Measurements from ENCODE around the gene ST3GAL6. TPM values are rescaled to one million over a fixed set of nuclear protein-coding genes. Genes with fewer than 3 reads are reported as not detected.

Gene ST3GAL6
- 1 to 10 TPM; 3.9 to 5.3 (median 4.4) TPM for total RNA-seq

GRCh38 chr3:98763076-98763475 lies at the start of gene ST3GAL6:
ST3GAL6 (plus strand) TSS chr3:98763340; CDS start chr3:98768441, 5,101 bp downstream.
- DNase-seq, result peak; percentile 1
- Histone ChIP-seq H3K9me3 (no peaks in the 10 kb centered on the region), H3K27ac (peak within 1 kb of the TSS in 2 of 4 donors; percentile 33 to 68), H3K4me3 (peak within 1 kb of the TSS in 1 of 4 donors; percentile 31), H3K36me3 (no peaks in the 10 kb centered on the region), H3K27me3 (no peaks in the 10 kb centered on the region), H3K4me1 (peaks cover 0 to 26% (median 0%) of the 10 kb centered on the region in 3 donors)
- TF ChIP-seq CTCF (IDR thresholded peaks at IDR 0.05), result no peak
- no peak for TF ChIP-seq POLR2A (IDR thresholded peaks at IDR 0.05)
- intact Hi-C loops (cut with DNase I), result no loop called here
- 33 to 63% methylated on average over 1 of the region's 1 CpG for WGBS, 2 donors

- Histone ChIP-seq H3K4me3 (no peak overlapping the region), H3K27ac (no peak overlapping the region), H3K27me3 (no peaks in the 10 kb centered on the region), H3K9me3 (no peaks in the 10 kb centered on the region), H3K36me3 (no peaks in the 10 kb centered on the region), H3K4me1 (no peaks in the 10 kb centered on the region)
- TF ChIP-seq POLR2A (IDR thresholded peaks at IDR 0.05), result no peak
- TF ChIP-seq CTCF (IDR thresholded peaks at IDR 0.05), result no peak
- intact Hi-C loops (cut with DNase I), result no loop called here
- DNase-seq, result no peak
- WGBS, 2 donors, result 55 to 77% methylated on average over 3 of the region's 3 CpGs
These were observed 49.2 kb upstream of the ST3GAL6 start for GRCh38 chr3:98713984-98714383.

- Histone ChIP-seq H3K27ac (no peak overlapping the region), H3K36me3 (no peaks in the 10 kb centered on the region), H3K4me3 (no peak overlapping the region), H3K27me3 (no peaks in the 10 kb centered on the region), H3K4me1 (no peaks in the 10 kb centered on the region), H3K9me3 (no peaks in the 10 kb centered on the region)
- WGBS, 2 donors, result 50 to 55% methylated on average over 2 of the region's 2 CpGs
- TF ChIP-seq POLR2A (IDR thresholded peaks at IDR 0.05), result no peak
- no peak for TF ChIP-seq CTCF (IDR thresholded peaks at IDR 0.05)
- intact Hi-C loops (cut with DNase I), result no loop called here
- DNase-seq, result no peak
These were observed 45.6 kb upstream of the ST3GAL6 start for GRCh38 chr3:98717584-98717983.

- intact Hi-C loops (cut with DNase I), result no loop called here
- H3K36me3 ChIP-seq, result no peaks in the 10 kb centered on the region
- H3K27ac ChIP-seq, result no peak overlapping the region
- no peaks in the 10 kb centered on the region for H3K27me3 ChIP-seq
- WGBS, 2 donors, result 39 to 60% methylated on average over 1 of the region's 1 CpG
- no peak for TF ChIP-seq POLR2A (IDR thresholded peaks at IDR 0.05)
- TF ChIP-seq CTCF (IDR thresholded peaks at IDR 0.05), result no peak
- no peaks in the 10 kb centered on the region for H3K9me3 ChIP-seq
- H3K4me1 ChIP-seq, result no peaks in the 10 kb centered on the region
- no peak overlapping the region for H3K4me3 ChIP-seq
- DNase-seq, result no peak
These were observed 44.4 kb upstream of the ST3GAL6 start for GRCh38 chr3:98718730-98719129.

GRCh38 chr3:98721776-98722175 lies 41.4 kb upstream of the ST3GAL6 start:
- no peaks in the 10 kb centered on the region for H3K27me3 ChIP-seq

More at GRCh38 chr3:98721776-98722175, 41.4 kb upstream of the ST3GAL6 start:
- no peaks in the 10 kb centered on the region for H3K9me3 ChIP-seq
- TF ChIP-seq CTCF (IDR thresholded peaks at IDR 0.05), result no peak
- intact Hi-C loops (cut with DNase I), result no loop called here
- H3K36me3 ChIP-seq, result no peaks in the 10 kb centered on the region
- H3K27ac ChIP-seq, result no peak overlapping the region
- H3K4me3 ChIP-seq, result no peak overlapping the region
- H3K4me1 ChIP-seq, result no peaks in the 10 kb centered on the region
- 64 to 76% methylated on average over 1 of the region's 1 CpG for WGBS, 2 donors
- DNase-seq, result no peak
